HEK293T (cell line): ENCODE measurements around the gene KRT27.

Experiments used
- ARNT ChIP-seq: fragments of 450-650 bp; IDR thresholded peaks from 2 replicates; pipeline ENCODE4 v1.6.1; 2017; ENCODE audit warnings: mild to moderate bottlenecking
- BHLHE40 ChIP-seq: fragments of 450-650 bp; IDR thresholded peaks from 2 replicates; pipeline ENCODE4 v1.6.1; 2016; ENCODE audit warnings: mild to moderate bottlenecking, moderate library complexity, borderline replicate concordance
- ELF4 ChIP-seq: fragments of 450-650 bp; IDR thresholded peaks from 2 replicates; pipeline ENCODE4 v1.6.1; 2017; ENCODE audit warnings: antibody characterized with exemption
- FOXA1 ChIP-seq: fragments of 450-650 bp; IDR thresholded peaks from 2 replicates; pipeline ENCODE4 v1.6.1; 2016; ENCODE audit warnings: mild to moderate bottlenecking
- FOXM1 ChIP-seq: fragments of 450-650 bp; IDR thresholded peaks from 2 replicates; pipeline ENCODE4 v1.6.1; 2017; ENCODE audit warnings: mild to moderate bottlenecking, borderline replicate concordance
- LEF1 ChIP-seq: fragments of 450-650 bp; IDR thresholded peaks from 2 replicates; pipeline ENCODE4 v1.6.1; 2017; ENCODE audit warnings: mild to moderate bottlenecking, borderline replicate concordance
- NFRKB ChIP-seq: fragments of 450-650 bp; IDR thresholded peaks from 2 replicates; pipeline ENCODE4 v1.6.1; 2016; ENCODE audit warnings: mild to moderate bottlenecking, moderate library complexity
- PKNOX1 ChIP-seq: fragments of 450-650 bp; IDR thresholded peaks from 2 replicates; pipeline ENCODE4 v1.6.1; 2016
- SP1 ChIP-seq: fragments of 450-650 bp; IDR thresholded peaks from 2 replicates; pipeline ENCODE4 v1.6.1; 2017
- SUZ12 ChIP-seq: fragments of 450-650 bp; IDR thresholded peaks from 2 replicates; pipeline ENCODE4 v1.6.1; 2016; ENCODE audit warnings: mild to moderate bottlenecking
- ZNF384 ChIP-seq: fragments of 450-650 bp; IDR thresholded peaks from 2 replicates; pipeline ENCODE4 v1.6.1; 2016

GRCh38 chr17:40760105-40761016, 22.0 kb downstream of the KRT27 start:
- TF ChIP-seq ELF4 (no peak), NFRKB (no peak), SUZ12 (no peak), FOXM1 (no peak), ZNF384 (no peak), SP1 (no peak), BHLHE40 (no peak), FOXA1 (no peak), LEF1 (no peak), ARNT (no peak), PKNOX1 (no peak)
